Panc1 (cell line): ENCODE results near the gene AKT3. TPM values are rescaled to one million over a fixed set of nuclear protein-coding genes. Genes with fewer than 3 reads are reported as not detected.

Experiments
- ATAC-seq: fragments of 200-7000 bp; cut with Tn5 transposase; 2 replicates; pipeline ENCODE4 v1.9.1; 2020; ENCODE audit warnings: mild to moderate bottlenecking, moderate library complexity
- BruUV-seq: library from RNA; stranded (reverse); fragments of 400-500 nt; replicated peaks from 2 replicates; lab custom pipeline; 2021; lab: Mats Ljungman, UMichigan
- CTCF ChIA-PET: fragments of 300-600 bp; sonication (Branson Sonifier 250); formaldehyde crosslinking; loops from one replicate; lab custom pipeline; 2022; ENCODE audit warnings: antibody characterized with exemption; lab: Charles Lee
- POLR2A ChIA-PET: fragments of 300-600 bp; sonication (Branson Sonifier 250); formaldehyde crosslinking; loops from one replicate; lab custom pipeline; 2022; ENCODE audit warnings: antibody characterized with exemption; lab: Charles Lee
- DNase-seq: peaks from one replicate; pipeline ENCODE4 v3.0.0-alpha.2; 2010; ENCODE audit warnings: low read depth, low spot score
- H3K27ac ChIP-seq: 2 replicates; pipeline ENCODE4 v1.5.1; 2011; ENCODE audit warnings: mild to moderate bottlenecking, low read length, inconsistent platforms
- H3K27me3 ChIP-seq: fragments of 200-500 bp; sonication (Bioruptor generic); 2 replicates; pipeline ENCODE4 v1.6.0; 2014; ENCODE audit warnings: low read length, inconsistent platforms; ENCODE audit not compliant: control insufficient read depth, insufficient read depth
- H3K36me3 ChIP-seq: fragments of 200-500 bp; sonication (Bioruptor generic); 2 replicates; pipeline ENCODE4 v1.5.1; 2014; ENCODE audit warnings: inconsistent platforms, mild to moderate bottlenecking, low read length, moderate library complexity; ENCODE audit not compliant: control insufficient read depth, insufficient read depth
- H3K4me1 ChIP-seq: 2 replicates; pipeline ENCODE4 v1.5.1; 2011; ENCODE audit warnings: inconsistent platforms, mild to moderate bottlenecking, low read length, moderate library complexity; ENCODE audit not compliant: control insufficient read depth, insufficient read depth
- H3K4me3 ChIP-seq, 2 experiments: 2 replicates each; pipeline ENCODE4 v1.5.1; 2011 to 2012; ENCODE audit warnings: low read depth in 2 of 2, low read length in 2 of 2, mild to moderate bottlenecking in 2 of 2, inconsistent platforms in 1 of 2, moderate library complexity in 1 of 2
- H3K9me3 ChIP-seq: fragments of 200-500 bp; sonication (Bioruptor generic); 2 replicates; pipeline ENCODE4 v1.5.1; 2014; ENCODE audit warnings: low read depth, mild to moderate bottlenecking, inconsistent platforms, low read length, moderate library complexity; ENCODE audit not compliant: control insufficient read depth, insufficient read depth
- POLR2AphosphoS5 ChIP-seq: IDR thresholded peaks from 2 replicates; pipeline ENCODE4 v1.6.1; 2012; ENCODE audit warnings: mild to moderate bottlenecking, low read depth, low read length, moderate library complexity
- SIN3A ChIP-seq: IDR thresholded peaks from 2 replicates; pipeline ENCODE4 v1.6.1; 2012; ENCODE audit warnings: low read depth, mild to moderate bottlenecking, low read length, moderate library complexity, borderline replicate concordance; ENCODE audit not compliant: insufficient read depth
- TCF7L2 ChIP-seq: IDR thresholded peaks from 2 replicates; pipeline ENCODE4 v1.6.1; 2011; ENCODE audit warnings: mild to moderate bottlenecking, low read depth, low read length, inconsistent platforms
- in situ Hi-C: cut with HindIII; loops from 2 replicates; pipeline ENCODE4 v1.10.0; 2016; ENCODE audit warnings: low sequenced_read_pairs, low pct_unique_long_range_greater_than_20kb
- intact Hi-C: fragments of 100-400 bp; cut with micrococcal nuclease; formaldehyde crosslinking; loops from one replicate; pipeline ENCODE4 v1.10.0; 2022; ENCODE audit not compliant: unreplicated experiment
- total RNA-seq: library from RNA; stranded (reverse); gene quantifications from one replicate; pipeline ENCODE4 v1.2.1, GENCODE V29; 2021; ENCODE audit not compliant: unreplicated experiment
- TF ChIP-seq, protein P1 (sequence below): fragments of 450-650 bp; IDR thresholded peaks from 2 replicates; pipeline ENCODE4 v1.5.1; 2017; ENCODE audit warnings: mild to moderate bottlenecking
- TF ChIP-seq, protein P2 (sequence below), 2 experiments: IDR thresholded peaks; 2 replicates each; pipeline ENCODE4 v1.6.1; 2011 to 2012; ENCODE audit warnings: low read depth in 2 of 2, control low read depth in 1 of 2, low read length in 1 of 2, mild to moderate bottlenecking in 1 of 2, moderate library complexity in 1 of 2; ENCODE audit not compliant: insufficient read depth in 1 of 2

The AKT3 gene
- total RNA-seq, 1 experiment from 2014 or later, result 11.0 TPM

DNA sequence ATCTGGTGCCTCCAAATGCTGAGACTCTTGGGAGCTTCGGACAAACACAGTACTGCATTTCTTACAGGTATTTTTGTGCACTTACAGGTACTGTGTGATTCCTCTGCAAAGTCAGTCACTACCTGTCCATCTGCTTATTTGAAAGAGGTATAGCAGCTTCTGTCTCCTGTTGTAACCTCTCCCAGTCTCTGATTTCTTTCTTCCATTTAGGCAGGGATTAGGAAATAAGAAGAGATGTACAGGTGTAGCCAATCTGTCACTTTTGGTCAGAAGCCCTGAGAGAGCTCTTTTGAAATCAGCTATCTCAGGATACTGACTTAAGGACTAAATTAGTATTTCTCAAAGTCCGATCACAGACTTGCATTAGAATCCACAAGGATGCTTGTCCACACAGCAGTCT lies 54.0 kb downstream of the AKT3 start:
- no peaks in the 10 kb centered on the region for H3K4me1 ChIP-seq
- no peaks in the 10 kb centered on the region for H3K9me3 ChIP-seq
- ChIA-PET POLR2A (no interaction called here), CTCF (no interaction called here)
- no peaks in the 10 kb centered on the region for H3K27me3 ChIP-seq
- TF ChIP-seq SIN3A (no peak), TCF7L2 (no peak), POLR2AphosphoS5 (no peak)
- TF ChIP-seq, protein P1, sequence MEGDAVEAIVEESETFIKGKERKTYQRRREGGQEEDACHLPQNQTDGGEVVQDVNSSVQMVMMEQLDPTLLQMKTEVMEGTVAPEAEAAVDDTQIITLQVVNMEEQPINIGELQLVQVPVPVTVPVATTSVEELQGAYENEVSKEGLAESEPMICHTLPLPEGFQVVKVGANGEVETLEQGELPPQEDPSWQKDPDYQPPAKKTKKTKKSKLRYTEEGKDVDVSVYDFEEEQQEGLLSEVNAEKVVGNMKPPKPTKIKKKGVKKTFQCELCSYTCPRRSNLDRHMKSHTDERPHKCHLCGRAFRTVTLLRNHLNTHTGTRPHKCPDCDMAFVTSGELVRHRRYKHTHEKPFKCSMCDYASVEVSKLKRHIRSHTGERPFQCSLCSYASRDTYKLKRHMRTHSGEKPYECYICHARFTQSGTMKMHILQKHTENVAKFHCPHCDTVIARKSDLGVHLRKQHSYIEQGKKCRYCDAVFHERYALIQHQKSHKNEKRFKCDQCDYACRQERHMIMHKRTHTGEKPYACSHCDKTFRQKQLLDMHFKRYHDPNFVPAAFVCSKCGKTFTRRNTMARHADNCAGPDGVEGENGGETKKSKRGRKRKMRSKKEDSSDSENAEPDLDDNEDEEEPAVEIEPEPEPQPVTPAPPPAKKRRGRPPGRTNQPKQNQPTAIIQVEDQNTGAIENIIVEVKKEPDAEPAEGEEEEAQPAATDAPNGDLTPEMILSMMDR, result no peak
- TF ChIP-seq, protein P2, sequence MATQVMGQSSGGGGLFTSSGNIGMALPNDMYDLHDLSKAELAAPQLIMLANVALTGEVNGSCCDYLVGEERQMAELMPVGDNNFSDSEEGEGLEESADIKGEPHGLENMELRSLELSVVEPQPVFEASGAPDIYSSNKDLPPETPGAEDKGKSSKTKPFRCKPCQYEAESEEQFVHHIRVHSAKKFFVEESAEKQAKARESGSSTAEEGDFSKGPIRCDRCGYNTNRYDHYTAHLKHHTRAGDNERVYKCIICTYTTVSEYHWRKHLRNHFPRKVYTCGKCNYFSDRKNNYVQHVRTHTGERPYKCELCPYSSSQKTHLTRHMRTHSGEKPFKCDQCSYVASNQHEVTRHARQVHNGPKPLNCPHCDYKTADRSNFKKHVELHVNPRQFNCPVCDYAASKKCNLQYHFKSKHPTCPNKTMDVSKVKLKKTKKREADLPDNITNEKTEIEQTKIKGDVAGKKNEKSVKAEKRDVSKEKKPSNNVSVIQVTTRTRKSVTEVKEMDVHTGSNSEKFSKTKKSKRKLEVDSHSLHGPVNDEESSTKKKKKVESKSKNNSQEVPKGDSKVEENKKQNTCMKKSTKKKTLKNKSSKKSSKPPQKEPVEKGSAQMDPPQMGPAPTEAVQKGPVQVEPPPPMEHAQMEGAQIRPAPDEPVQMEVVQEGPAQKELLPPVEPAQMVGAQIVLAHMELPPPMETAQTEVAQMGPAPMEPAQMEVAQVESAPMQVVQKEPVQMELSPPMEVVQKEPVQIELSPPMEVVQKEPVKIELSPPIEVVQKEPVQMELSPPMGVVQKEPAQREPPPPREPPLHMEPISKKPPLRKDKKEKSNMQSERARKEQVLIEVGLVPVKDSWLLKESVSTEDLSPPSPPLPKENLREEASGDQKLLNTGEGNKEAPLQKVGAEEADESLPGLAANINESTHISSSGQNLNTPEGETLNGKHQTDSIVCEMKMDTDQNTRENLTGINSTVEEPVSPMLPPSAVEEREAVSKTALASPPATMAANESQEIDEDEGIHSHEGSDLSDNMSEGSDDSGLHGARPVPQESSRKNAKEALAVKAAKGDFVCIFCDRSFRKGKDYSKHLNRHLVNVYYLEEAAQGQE (IDR thresholded peaks at IDR 0.05; ENCODE audit: insufficient read depth in 1 of 2, low read depth in 2 of 2, low read length in 1 of 2), result no peak
- no peak overlapping the region for H3K4me3 ChIP-seq
- no peak overlapping the region for H3K27ac ChIP-seq
- DNase-seq, result no peak
- ATAC-seq, result no peak
- intact Hi-C loops, result no loop called here
- BruUV-seq, result no TSS peak
- H3K36me3 ChIP-seq, result no peaks in the 10 kb centered on the region
- in situ Hi-C loops, result no loop called here

DNA sequence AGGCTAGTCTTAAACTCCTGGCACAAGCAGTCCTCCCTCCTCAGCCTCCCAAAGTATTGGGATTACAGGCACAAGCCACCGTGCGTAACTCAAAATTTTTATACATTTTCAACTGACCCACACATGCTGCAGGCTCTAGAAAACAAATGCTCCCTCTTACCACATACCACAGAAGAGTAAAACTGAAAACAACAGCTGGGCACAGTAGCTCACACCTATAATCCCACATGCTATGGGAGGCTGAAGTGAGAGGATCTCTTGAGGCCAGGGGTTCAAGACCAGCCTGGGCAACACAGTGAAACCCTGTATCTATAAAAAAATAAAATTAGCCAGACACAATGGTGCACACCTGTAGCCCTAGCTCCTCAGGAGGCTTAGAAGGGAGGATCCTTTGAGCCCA lies 56.7 kb downstream of the AKT3 start:
- Histone ChIP-seq H3K4me3 (no peak overlapping the region), H3K27ac (no peak overlapping the region), H3K4me1 (no peaks in the 10 kb centered on the region), H3K9me3 (no peaks in the 10 kb centered on the region), H3K36me3 (no peaks in the 10 kb centered on the region), H3K27me3 (no peaks in the 10 kb centered on the region)
- ATAC-seq (no peak), DNase-seq (no peak)
- intact Hi-C loops, result no loop called here
- POLR2A ChIA-PET, result no interaction called here
- CTCF ChIA-PET, result no interaction called here
- no TSS peak for BruUV-seq
- in situ Hi-C loops, result no loop called here
- TF ChIP-seq, protein P2 (IDR thresholded peaks at IDR 0.05; ENCODE audit: insufficient read depth in 1 of 2, low read depth in 2 of 2, low read length in 1 of 2), result no peak
- TF ChIP-seq, protein P1, result no peak
- TF ChIP-seq TCF7L2 (no peak), SIN3A (no peak), POLR2AphosphoS5 (no peak)
